ENCODE data around the gene SLC6A18.

SLC6A18 gene

DNA sequence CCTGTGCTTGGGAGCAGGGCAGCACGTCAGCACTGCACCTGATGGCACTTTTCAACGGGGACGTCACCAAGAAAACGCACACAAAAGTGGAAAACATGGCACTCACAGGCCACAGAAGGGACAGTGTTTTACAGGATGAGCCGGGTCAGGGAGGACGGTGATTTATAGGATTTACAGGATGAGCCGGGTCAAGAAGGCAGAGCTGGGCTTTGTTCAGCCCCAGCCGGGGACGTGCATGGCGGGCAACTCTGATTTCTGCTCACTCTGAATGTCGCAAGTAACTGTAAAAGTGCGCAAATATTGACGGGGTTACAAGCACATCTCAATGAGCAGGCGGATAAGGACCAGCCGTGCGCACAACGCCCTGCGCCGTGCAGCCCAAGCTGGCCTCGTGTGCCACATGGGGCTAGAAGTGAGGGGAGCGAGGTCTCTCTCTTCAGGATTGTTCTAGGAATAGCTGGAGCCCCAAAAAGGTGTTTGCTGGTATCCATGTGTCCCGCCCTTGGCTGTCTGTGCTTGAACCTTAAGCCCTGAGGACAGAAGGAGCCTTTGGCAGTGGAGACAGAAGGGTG lies 16.4 kb downstream of the SLC6A18 start:
- Histone ChIP-seq H2AFZ (ENCODE audit: low read length) (no peak overlapping the region), H3K9me2 (replicated peaks; ENCODE audit: insufficient read depth, low read length) (no peaks in the 10 kb centered on the region), H3K4me1 (ENCODE audit: low read length) (no peaks in the 10 kb centered on the region), H3K27me3 (replicated peaks; ENCODE audit: insufficient read depth, low read length) (peaks cover 19% of the 10 kb centered on the region; the same call in 1 of the 2 replicates), H3K79me2 (ENCODE audit: low read length) (no peaks in the 10 kb centered on the region), H3K27ac (ENCODE audit: low read length) (no peak overlapping the region), H3K36me3 (replicated peaks; ENCODE audit: insufficient read depth, low read length) (no peaks in the 10 kb centered on the region), H3K4me2 (ENCODE audit: low read depth, low read length) (no peak overlapping the region), H3K9me3 (replicated peaks; ENCODE audit: insufficient read depth, low read length) (no peaks in the 10 kb centered on the region), H3K4me3 (ENCODE audit: low read length) (no peak overlapping the region), H3K9ac (ENCODE audit: low read length) (no peak overlapping the region), H3F3A (ENCODE audit: insufficient read depth, low read length) (no peaks in the 10 kb centered on the region), H4K20me1 (ENCODE audit: insufficient read depth, low read length) (no peaks in the 10 kb centered on the region)
- DNase-seq, result no peak
- TF ChIP-seq, protein P1, sequence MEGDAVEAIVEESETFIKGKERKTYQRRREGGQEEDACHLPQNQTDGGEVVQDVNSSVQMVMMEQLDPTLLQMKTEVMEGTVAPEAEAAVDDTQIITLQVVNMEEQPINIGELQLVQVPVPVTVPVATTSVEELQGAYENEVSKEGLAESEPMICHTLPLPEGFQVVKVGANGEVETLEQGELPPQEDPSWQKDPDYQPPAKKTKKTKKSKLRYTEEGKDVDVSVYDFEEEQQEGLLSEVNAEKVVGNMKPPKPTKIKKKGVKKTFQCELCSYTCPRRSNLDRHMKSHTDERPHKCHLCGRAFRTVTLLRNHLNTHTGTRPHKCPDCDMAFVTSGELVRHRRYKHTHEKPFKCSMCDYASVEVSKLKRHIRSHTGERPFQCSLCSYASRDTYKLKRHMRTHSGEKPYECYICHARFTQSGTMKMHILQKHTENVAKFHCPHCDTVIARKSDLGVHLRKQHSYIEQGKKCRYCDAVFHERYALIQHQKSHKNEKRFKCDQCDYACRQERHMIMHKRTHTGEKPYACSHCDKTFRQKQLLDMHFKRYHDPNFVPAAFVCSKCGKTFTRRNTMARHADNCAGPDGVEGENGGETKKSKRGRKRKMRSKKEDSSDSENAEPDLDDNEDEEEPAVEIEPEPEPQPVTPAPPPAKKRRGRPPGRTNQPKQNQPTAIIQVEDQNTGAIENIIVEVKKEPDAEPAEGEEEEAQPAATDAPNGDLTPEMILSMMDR (IDR thresholded peaks at IDR 0.05; ENCODE audit: low read length), result no peak
- TF ChIP-seq EZH2phosphoT487 (IDR thresholded peaks at IDR 0.05; ENCODE audit: low read length) (no peak), EZH2 (optimal IDR thresholded peaks at IDR 0.05; ENCODE audit: low read depth, low read length) (no peak)

DNA sequence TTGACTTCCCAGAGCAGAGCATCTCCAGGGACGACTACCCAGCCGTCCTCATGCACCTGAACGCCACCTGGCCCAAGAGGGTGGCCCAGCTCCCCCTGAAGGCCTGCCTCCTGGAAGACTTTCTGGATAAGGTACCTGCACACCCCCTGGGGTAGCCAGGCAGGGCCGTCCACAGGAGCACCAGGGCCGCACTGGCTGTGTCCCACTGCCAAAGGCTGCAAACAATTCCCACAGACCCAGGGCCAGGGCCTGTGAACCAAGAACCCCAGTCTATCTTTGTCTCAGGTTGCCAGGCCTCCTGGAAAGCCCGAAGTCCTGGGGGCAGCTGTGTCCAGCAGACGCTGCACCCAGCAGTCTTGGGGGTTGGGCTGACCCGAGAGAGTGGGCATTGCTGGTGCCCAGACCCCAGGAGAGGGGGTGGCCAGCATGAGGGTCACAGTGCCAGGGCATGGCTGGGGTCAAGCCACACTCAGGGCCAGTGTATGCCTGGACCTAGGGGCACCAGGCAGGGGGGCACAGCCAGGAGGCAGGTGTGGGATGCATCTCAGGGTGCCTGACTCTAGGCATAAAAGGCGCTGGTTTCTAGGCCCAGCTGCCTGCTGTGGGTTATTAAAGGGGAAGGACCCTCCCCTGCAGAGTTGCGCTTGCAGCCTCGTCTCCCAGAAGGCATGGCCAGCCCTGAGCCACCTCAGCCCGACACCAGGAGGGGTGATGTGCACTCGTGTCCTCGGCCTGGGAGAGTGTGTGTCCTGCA lies 17.7 kb downstream of the SLC6A18 start:
- Histone ChIP-seq H3K27ac (ENCODE audit: low read length) (no peak overlapping the region), H3K4me2 (ENCODE audit: low read depth, low read length) (no peak overlapping the region), H3F3A (ENCODE audit: insufficient read depth, low read length) (no peaks in the 10 kb centered on the region)

DNA sequence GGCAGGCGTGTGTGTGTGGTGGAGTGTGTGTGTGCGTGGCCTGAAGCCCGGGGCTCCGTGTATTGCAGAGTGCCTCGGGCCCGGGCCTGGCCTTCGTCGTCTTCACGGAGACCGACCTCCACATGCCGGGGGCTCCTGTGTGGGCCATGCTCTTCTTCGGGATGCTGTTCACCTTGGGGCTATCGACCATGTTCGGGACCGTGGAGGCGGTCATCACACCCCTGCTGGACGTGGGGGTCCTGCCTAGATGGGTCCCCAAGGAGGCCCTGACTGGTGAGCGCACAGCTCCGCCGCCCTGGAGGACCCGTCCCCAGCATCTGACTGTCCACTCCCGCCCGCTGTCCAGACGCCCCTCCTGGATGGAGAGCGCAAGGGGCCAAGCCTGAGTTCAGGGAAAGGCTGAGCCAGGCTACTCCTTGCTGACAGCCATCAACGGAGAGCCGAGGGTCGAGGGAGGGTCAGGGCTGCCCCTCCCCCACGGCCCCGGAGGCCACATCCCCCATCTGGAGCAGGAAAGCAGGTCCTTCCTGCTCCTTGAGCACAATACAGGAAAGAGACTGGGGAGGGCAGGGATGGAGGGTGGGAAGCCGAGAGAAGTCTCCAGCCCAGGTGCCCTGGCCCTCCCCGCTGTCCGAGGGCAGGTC lies 18.4 kb downstream of the SLC6A18 start:
- no peak overlapping the region for H3K4me2 ChIP-seq (ENCODE audit: low read depth, low read length)
- H3K9me3 ChIP-seq (replicated peaks; ENCODE audit: insufficient read depth, low read length), result no peaks in the 10 kb centered on the region
- H3K9me2 ChIP-seq (replicated peaks; ENCODE audit: insufficient read depth, low read length), result no peaks in the 10 kb centered on the region
- no peaks in the 10 kb centered on the region for H3K36me3 ChIP-seq (replicated peaks; ENCODE audit: insufficient read depth, low read length)
- H3K27me3 ChIP-seq (replicated peaks; ENCODE audit: insufficient read depth, low read length), result peaks cover 23% of the 10 kb centered on the region; the same call in 1 of the 2 replicates
- no peak overlapping the region for H3K27ac ChIP-seq (ENCODE audit: low read length)
- no peaks in the 10 kb centered on the region for H3K79me2 ChIP-seq (ENCODE audit: low read length)
- no peaks in the 10 kb centered on the region for H4K20me1 ChIP-seq (ENCODE audit: insufficient read depth, low read length)
- no peak overlapping the region for H3K4me3 ChIP-seq (ENCODE audit: low read length)
- H3K4me1 ChIP-seq (ENCODE audit: low read length), result no peaks in the 10 kb centered on the region
- TF ChIP-seq, protein P1 (IDR thresholded peaks at IDR 0.05; ENCODE audit: low read length), result no peak
- no peak for TF ChIP-seq EZH2 (optimal IDR thresholded peaks at IDR 0.05; ENCODE audit: low read depth, low read length)
- no peak for TF ChIP-seq EZH2phosphoT487 (IDR thresholded peaks at IDR 0.05; ENCODE audit: low read length)
- H3K9ac ChIP-seq (ENCODE audit: low read length), result no peak overlapping the region
- no peak for DNase-seq
- no peak overlapping the region for H2AFZ ChIP-seq (ENCODE audit: low read length)
- H3F3A ChIP-seq (ENCODE audit: insufficient read depth, low read length), result no peaks in the 10 kb centered on the region

More for the DNA sequence above, 17.7 kb downstream of the SLC6A18 start:
- Histone ChIP-seq H2AFZ (ENCODE audit: low read length) (no peak overlapping the region), H3K9me3 (replicated peaks; ENCODE audit: insufficient read depth, low read length) (no peaks in the 10 kb centered on the region), H3K27me3 (replicated peaks; ENCODE audit: insufficient read depth, low read length) (peaks cover 23% of the 10 kb centered on the region; the same call in 1 of the 2 replicates), H3K4me1 (ENCODE audit: low read length) (no peaks in the 10 kb centered on the region), H3K9ac (ENCODE audit: low read length) (no peak overlapping the region), H3K79me2 (ENCODE audit: low read length) (no peaks in the 10 kb centered on the region), H3K36me3 (replicated peaks; ENCODE audit: insufficient read depth, low read length) (no peaks in the 10 kb centered on the region), H3K9me2 (replicated peaks; ENCODE audit: insufficient read depth, low read length) (no peaks in the 10 kb centered on the region), H3K4me3 (ENCODE audit: low read length) (no peak overlapping the region), H4K20me1 (ENCODE audit: insufficient read depth, low read length) (no peaks in the 10 kb centered on the region)
- no peak for DNase-seq
- TF ChIP-seq, protein P1 (IDR thresholded peaks at IDR 0.05; ENCODE audit: low read length), result no peak
- TF ChIP-seq EZH2phosphoT487 (IDR thresholded peaks at IDR 0.05; ENCODE audit: low read length), result no peak
- no peak for TF ChIP-seq EZH2 (optimal IDR thresholded peaks at IDR 0.05; ENCODE audit: low read depth, low read length)
